Neural progenitor cell (in vitro differentiated cells): ENCODE measurements around the gene DNASE1L2. TPM values are rescaled to one million over a fixed set of nuclear protein-coding genes. Genes with fewer than 3 reads are reported as not detected.

Experiments
- DNase-seq: peaks from one replicate; pipeline ENCODE4 v3.0.0-alpha.2; 2016; ENCODE audit warnings: low spot score
- H2AFZ ChIP-seq: fragments of 200-600 bp; sonication (generic); replicated peaks from 2 replicates; pipeline ENCODE4 v1.6.1; 2016; ENCODE audit warnings: antibody characterized with exemption
- H3F3A ChIP-seq: fragments of 200-600 bp; sonication (generic); 2 replicates; pipeline ENCODE4 v1.6.1; 2016; ENCODE audit warnings: antibody characterized with exemption, low read depth
- H3K27ac ChIP-seq: fragments of 200-600 bp; sonication (generic); 2 replicates; pipeline ENCODE4 v1.5.1; 2016; ENCODE audit warnings: mild to moderate bottlenecking
- H3K27me3 ChIP-seq: fragments of 200-600 bp; sonication (generic); 2 replicates; pipeline ENCODE4 v1.6.1; 2016; ENCODE audit warnings: mild to moderate bottlenecking, moderate library complexity
- H3K36me3 ChIP-seq: fragments of 200-600 bp; sonication (generic); 2 replicates; pipeline ENCODE4 v1.5.1; 2016
- H3K4me1 ChIP-seq: fragments of 200-600 bp; sonication (generic); 2 replicates; pipeline ENCODE4 v1.6.1; 2016; ENCODE audit warnings: mixed run types
- H3K4me2 ChIP-seq: fragments of 200-600 bp; sonication (generic); 2 replicates; pipeline ENCODE4 v1.6.1; 2016
- H3K4me3 ChIP-seq: fragments of 200-600 bp; sonication (generic); 2 replicates; pipeline ENCODE4 v1.5.1; 2016
- H3K79me2 ChIP-seq: fragments of 200-600 bp; sonication (generic); 2 replicates; pipeline ENCODE4 v1.6.1; 2016; ENCODE audit warnings: low read depth
- H3K9ac ChIP-seq: fragments of 200-600 bp; sonication (generic); 2 replicates; pipeline ENCODE4 v1.6.1; 2016
- H3K9me3 ChIP-seq: fragments of 200-600 bp; sonication (generic); 2 replicates; pipeline ENCODE4 v1.5.1; 2016; ENCODE audit warnings: low read depth
- H4K20me1 ChIP-seq: fragments of 200-600 bp; sonication (generic); 2 replicates; pipeline ENCODE4 v1.6.1; 2016; ENCODE audit warnings: low read depth
- H3K27ac Mint-ChIP-seq: 3 replicates; pipeline ENCODE4 v1.8.0; 2021; ENCODE audit warnings: mixed read lengths
- H3K27me3 Mint-ChIP-seq: 2 replicates; pipeline ENCODE4 v1.8.0; 2022; ENCODE audit warnings: low read depth, mild to moderate bottlenecking, inconsistent platforms, moderate library complexity, mixed read lengths; ENCODE audit not compliant: insufficient read depth
- H3K36me3 Mint-ChIP-seq: 3 replicates; pipeline ENCODE4 v1.8.0; 2021; ENCODE audit warnings: mixed read lengths
- H3K4me1 Mint-ChIP-seq: 3 replicates; pipeline ENCODE4 v1.8.0; 2021; ENCODE audit warnings: mixed read lengths
- H3K4me3 Mint-ChIP-seq: 3 replicates; pipeline ENCODE4 v1.8.0; 2021; ENCODE audit warnings: mild to moderate bottlenecking, moderate library complexity, mixed read lengths
- H3K9me3 Mint-ChIP-seq: 3 replicates; pipeline ENCODE4 v1.8.0; 2020; ENCODE audit warnings: mixed read lengths
- EZH2 ChIP-seq: fragments of 200-600 bp; sonication (generic); IDR thresholded peaks from 2 replicates; pipeline ENCODE4 v1.6.1; 2017; ENCODE audit warnings: antibody characterized with exemption, mild to moderate bottlenecking, moderate library complexity
- EZH2phosphoT487 ChIP-seq: fragments of 200-600 bp; sonication (generic); IDR thresholded peaks from 2 replicates; pipeline ENCODE4 v1.6.1; 2017; ENCODE audit warnings: antibody characterized with exemption
- total RNA-seq: library from RNA; depleted of rRNA; stranded (reverse); fragments of >200 nt; gene quantifications from 2 replicates; pipeline ENCODE4 v1.2.3, GENCODE V29; 2015; ENCODE audit warnings: low replicate concordance
- TF ChIP-seq, protein P1 (sequence below): fragments of 200-600 bp; sonication (generic); IDR thresholded peaks from 2 replicates; pipeline ENCODE4 v1.5.1; 2017; ENCODE audit warnings: antibody characterized with exemption, mild to moderate bottlenecking

DNASE1L2 gene
- total RNA-seq, 1 donor from 2014 or later, result 0.21 TPM

GRCh38 chr16:2244926-2245795 is 8.9 kb downstream of the DNASE1L2 start:
- no peak overlapping the region for H3K27ac ChIP-seq
- Mint-ChIP-seq H3K27ac (no peak overlapping the region), H3K36me3 (peaks cover 8% of the 10 kb centered on the region), H3K4me3 (no peak overlapping the region), H3K27me3 (peaks cover 6% of the 10 kb centered on the region), H3K9me3 (no peaks in the 10 kb centered on the region), H3K4me1 (peaks cover 2% of the 10 kb centered on the region)
- H3K4me3 ChIP-seq, result no peak overlapping the region
- peaks cover 32% of the 10 kb centered on the region for H3K79me2 ChIP-seq
- H3K27me3 ChIP-seq, result no peaks in the 10 kb centered on the region
- H3K9ac ChIP-seq, result no peak overlapping the region
- no peak overlapping the region for H2AFZ ChIP-seq
- no peaks in the 10 kb centered on the region for H3K9me3 ChIP-seq
- H4K20me1 ChIP-seq, result peaks cover 3% of the 10 kb centered on the region
- no peak for DNase-seq
- H3K4me1 ChIP-seq, result peaks cover 3% of the 10 kb centered on the region
- no peak overlapping the region for H3K4me2 ChIP-seq
- TF ChIP-seq, protein P1, sequence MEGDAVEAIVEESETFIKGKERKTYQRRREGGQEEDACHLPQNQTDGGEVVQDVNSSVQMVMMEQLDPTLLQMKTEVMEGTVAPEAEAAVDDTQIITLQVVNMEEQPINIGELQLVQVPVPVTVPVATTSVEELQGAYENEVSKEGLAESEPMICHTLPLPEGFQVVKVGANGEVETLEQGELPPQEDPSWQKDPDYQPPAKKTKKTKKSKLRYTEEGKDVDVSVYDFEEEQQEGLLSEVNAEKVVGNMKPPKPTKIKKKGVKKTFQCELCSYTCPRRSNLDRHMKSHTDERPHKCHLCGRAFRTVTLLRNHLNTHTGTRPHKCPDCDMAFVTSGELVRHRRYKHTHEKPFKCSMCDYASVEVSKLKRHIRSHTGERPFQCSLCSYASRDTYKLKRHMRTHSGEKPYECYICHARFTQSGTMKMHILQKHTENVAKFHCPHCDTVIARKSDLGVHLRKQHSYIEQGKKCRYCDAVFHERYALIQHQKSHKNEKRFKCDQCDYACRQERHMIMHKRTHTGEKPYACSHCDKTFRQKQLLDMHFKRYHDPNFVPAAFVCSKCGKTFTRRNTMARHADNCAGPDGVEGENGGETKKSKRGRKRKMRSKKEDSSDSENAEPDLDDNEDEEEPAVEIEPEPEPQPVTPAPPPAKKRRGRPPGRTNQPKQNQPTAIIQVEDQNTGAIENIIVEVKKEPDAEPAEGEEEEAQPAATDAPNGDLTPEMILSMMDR, result no peak
- no peak for TF ChIP-seq EZH2
- TF ChIP-seq EZH2phosphoT487, result no peak
- no peaks in the 10 kb centered on the region for H3K36me3 ChIP-seq
- H3F3A ChIP-seq, result no peaks in the 10 kb centered on the region

GRCh38 chr16:2246301-2246885 is 10.1 kb downstream of the DNASE1L2 start:
- H3K36me3 ChIP-seq, result no peaks in the 10 kb centered on the region
- peaks cover 8% of the 10 kb centered on the region for H3K36me3 Mint-ChIP-seq

DNA sequence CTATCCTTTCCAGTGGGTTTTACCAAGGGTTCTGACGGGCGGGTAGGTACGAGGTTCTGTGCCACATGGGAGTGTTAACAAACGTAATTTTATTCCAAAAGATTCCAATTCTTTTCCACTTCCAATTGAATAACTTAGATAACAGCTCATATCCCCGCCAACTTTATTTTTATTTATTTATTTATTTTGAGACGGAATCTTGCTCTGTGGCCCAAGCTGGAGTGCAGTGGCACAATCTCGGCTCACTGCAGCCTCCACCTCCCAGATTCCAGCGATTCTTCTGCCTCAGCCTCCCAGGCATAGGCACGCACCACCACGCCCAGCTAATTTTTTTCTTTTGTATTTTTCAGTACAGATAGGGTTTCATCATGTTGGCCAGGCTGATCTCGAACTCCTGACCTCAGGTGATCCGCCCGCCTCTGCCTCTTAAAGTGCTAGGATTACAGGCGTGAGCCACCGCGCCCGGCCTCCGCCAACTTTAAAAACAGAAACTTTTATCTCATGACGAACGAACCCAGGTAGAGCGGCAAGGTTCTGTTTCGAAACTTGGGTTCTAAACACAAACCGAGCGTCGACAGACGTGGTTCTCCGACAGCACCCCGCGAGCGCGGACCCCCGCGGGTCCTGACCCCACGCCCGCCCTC is 14.5 kb downstream of the DNASE1L2 start:
- peaks cover 9% of the 10 kb centered on the region for H3K4me1 ChIP-seq
- H3K36me3 Mint-ChIP-seq, result peaks cover 15% of the 10 kb centered on the region
- no peak overlapping the region for H3K27ac ChIP-seq
- TF ChIP-seq EZH2phosphoT487, result no peak
- H3F3A ChIP-seq, result peaks cover 42% of the 10 kb centered on the region
- peak overlapping the region; percentile 56 for H2AFZ ChIP-seq
- no peaks in the 10 kb centered on the region for H3K36me3 ChIP-seq
- peaks cover 34% of the 10 kb centered on the region for H4K20me1 ChIP-seq
- peak overlapping the region; percentile 92 for H3K4me3 Mint-ChIP-seq
- peaks cover 42% of the 10 kb centered on the region for H3K79me2 ChIP-seq
- H3K9ac ChIP-seq, result peak overlapping the region; percentile 53
- peak overlapping the region; percentile 79 for H3K4me2 ChIP-seq
- DNase-seq, result no peak
- H3K27ac Mint-ChIP-seq, result peak overlapping the region; percentile 51
- no peaks in the 10 kb centered on the region for H3K9me3 ChIP-seq
- H3K4me1 Mint-ChIP-seq, result peaks cover 9% of the 10 kb centered on the region
- H3K4me3 ChIP-seq, result peak overlapping the region; percentile 69
- no peaks in the 10 kb centered on the region for H3K27me3 ChIP-seq
- peaks cover 2% of the 10 kb centered on the region for H3K27me3 Mint-ChIP-seq
- H3K9me3 Mint-ChIP-seq, result no peaks in the 10 kb centered on the region

More at GRCh38 chr16:2246301-2246885, 10.1 kb downstream of the DNASE1L2 start:
- Histone ChIP-seq H3K27me3 (no peaks in the 10 kb centered on the region), H3K4me2 (no peak overlapping the region), H2AFZ (no peak overlapping the region), H3F3A (peaks cover 3% of the 10 kb centered on the region), H3K4me1 (peaks cover 6% of the 10 kb centered on the region), H3K27ac (no peak overlapping the region), H3K4me3 (no peak overlapping the region), H4K20me1 (peaks cover 6% of the 10 kb centered on the region), H3K9me3 (no peaks in the 10 kb centered on the region), H3K79me2 (peaks cover 42% of the 10 kb centered on the region), H3K9ac (no peak overlapping the region)
- DNase-seq, result no peak
- Mint-ChIP-seq H3K4me3 (no peak overlapping the region), H3K9me3 (no peaks in the 10 kb centered on the region), H3K27ac (no peak overlapping the region), H3K4me1 (peaks cover 5% of the 10 kb centered on the region), H3K27me3 (peaks cover 8% of the 10 kb centered on the region)
- TF ChIP-seq, protein P1, result no peak
- TF ChIP-seq EZH2phosphoT487, result no peak
